HG03139 (cell line): ENCODE data around the gene MOXD1.

Experiments used
- ATAC-seq: cut with Tn5 transposase; IDR thresholded peaks from one replicate; pipeline ENCODE4 v1.9.1; 2021; ENCODE audit not compliant: unreplicated experiment

MOXD1 gene

GRCh38 chr6:132246632-132247270, 154.5 kb downstream of the MOXD1 start:
- ATAC-seq: no peak

- no peak for ATAC-seq
These were observed 155.1 kb downstream of the MOXD1 start for GRCh38 chr6:132246120-132246617.
